ENCODE results near the gene SYPL1. TPM values are rescaled to one million over a fixed set of nuclear protein-coding genes. Genes with fewer than 3 reads are reported as not detected.
A peak's percentile ranks its signal among the peaks of the same experiment; 100 is the strongest.

The SYPL1 gene
- total RNA-seq, 2 experiments from 2014 or later: 51.3 to 52.4 TPM

- Mint-ChIP-seq H3K36me3 (ENCODE audit: low read depth) (peaks cover 3% of the 10 kb centered on the region), H3K27me3 (ENCODE audit: low read depth) (no peaks in the 10 kb centered on the region), H3K27ac (no peak overlapping the region), H3K4me3 (no peak overlapping the region), H3K9me3 (ENCODE audit: insufficient read depth) (no peaks in the 10 kb centered on the region), H3K4me1 (ENCODE audit: low read depth) (peaks cover 44% of the 10 kb centered on the region)
- DNase-seq (no peak), ATAC-seq (no peak)
- ChIA-PET POLR2A (interaction anchor here (0.9 kb wide), 1 partner anchor 47 kb away, joined by 3 read pairs; the partner anchor contains the start of gene SYPL1), CTCF (interaction anchor here (1.3 kb wide), 1 partner anchor 47 kb away, joined by 3 read pairs; the partner anchor contains the start of gene SYPL1)
Measured at GRCh38 chr7:106064771-106065574, 47.1 kb downstream of the SYPL1 start.

GRCh38 chr7:106064316-106064715 lies 47.8 kb downstream of the SYPL1 start:
- ATAC-seq: no peak
- POLR2A ChIA-PET: no interaction called here
- no peak overlapping the region for H3K27ac Mint-ChIP-seq
- no peaks in the 10 kb centered on the region for H3K36me3 Mint-ChIP-seq (ENCODE audit: low read depth)
- H3K27me3 Mint-ChIP-seq (ENCODE audit: low read depth): no peaks in the 10 kb centered on the region
- no peak for DNase-seq
- no peak overlapping the region for H3K4me3 Mint-ChIP-seq
- no peaks in the 10 kb centered on the region for H3K9me3 Mint-ChIP-seq (ENCODE audit: insufficient read depth)
- peaks cover 43% of the 10 kb centered on the region for H3K4me1 Mint-ChIP-seq (ENCODE audit: low read depth)
- CTCF ChIA-PET: no interaction called here

- no peaks in the 10 kb centered on the region for H3K27me3 Mint-ChIP-seq (ENCODE audit: low read depth)
- ChIA-PET POLR2A (no interaction called here), CTCF (interaction anchor here (1.0 kb wide), 1 partner anchor 407 kb away, joined by 3 read pairs; no protein-coding TSS in a partner anchor)
- H3K9me3 Mint-ChIP-seq (ENCODE audit: insufficient read depth): no peaks in the 10 kb centered on the region
- no peak for DNase-seq
- no peaks in the 10 kb centered on the region for H3K36me3 Mint-ChIP-seq (ENCODE audit: low read depth)
- no peak overlapping the region for H3K27ac Mint-ChIP-seq
- H3K4me1 Mint-ChIP-seq (ENCODE audit: low read depth): peaks cover 43% of the 10 kb centered on the region
- ATAC-seq: no peak
- no peak overlapping the region for H3K4me3 Mint-ChIP-seq
Measured at GRCh38 chr7:106063692-106064091, 48.4 kb downstream of the SYPL1 start.

- H3K4me3 Mint-ChIP-seq: no peak overlapping the region
- CTCF ChIA-PET: interaction anchor here (1.0 to 8.2 kb wide), 2 partner anchors 90 to 406 kb away, joined by 3 to 201 read pairs; no protein-coding TSS in a partner anchor
- H3K27ac Mint-ChIP-seq: no peak overlapping the region
- ATAC-seq (no peak), DNase-seq (no peak)
- POLR2A ChIA-PET: no interaction called here
- H3K9me3 Mint-ChIP-seq (ENCODE audit: insufficient read depth): no peaks in the 10 kb centered on the region
- no peaks in the 10 kb centered on the region for H3K27me3 Mint-ChIP-seq (ENCODE audit: low read depth)
- H3K4me1 Mint-ChIP-seq (ENCODE audit: low read depth): peaks cover 46% of the 10 kb centered on the region
- H3K36me3 Mint-ChIP-seq (ENCODE audit: low read depth): no peaks in the 10 kb centered on the region
Measured at GRCh38 chr7:106063024-106063423, 49.1 kb downstream of the SYPL1 start.

- ChIA-PET POLR2A (interaction anchor here (1.2 kb wide), 1 partner anchor 9 kb away, joined by 3 read pairs; no protein-coding TSS in a partner anchor), CTCF (interaction anchor here (1.2 to 8.2 kb wide), 2 partner anchors 9 to 91 kb away, joined by 5 to 201 read pairs; no protein-coding TSS in a partner anchor)
- peaks cover 51% of the 10 kb centered on the region for H3K4me1 Mint-ChIP-seq (ENCODE audit: low read depth)
- ATAC-seq: no peak
- H3K27me3 Mint-ChIP-seq (ENCODE audit: low read depth): no peaks in the 10 kb centered on the region
- no peak overlapping the region for H3K4me3 Mint-ChIP-seq
- no peaks in the 10 kb centered on the region for H3K9me3 Mint-ChIP-seq (ENCODE audit: insufficient read depth)
- DNase-seq: no peak
- peak overlapping the region; percentile 60 for H3K27ac Mint-ChIP-seq
- H3K36me3 Mint-ChIP-seq (ENCODE audit: low read depth): no peaks in the 10 kb centered on the region
Measured at GRCh38 chr7:106062521-106062931, 49.6 kb downstream of the SYPL1 start.

GRCh38 chr7:106062006-106062405 lies 50.1 kb downstream of the SYPL1 start:
- Mint-ChIP-seq H3K27me3 (ENCODE audit: low read depth) (no peaks in the 10 kb centered on the region), H3K36me3 (ENCODE audit: low read depth) (no peaks in the 10 kb centered on the region), H3K4me1 (ENCODE audit: low read depth) (peaks cover 57% of the 10 kb centered on the region), H3K9me3 (ENCODE audit: insufficient read depth) (no peaks in the 10 kb centered on the region), H3K4me3 (no peak overlapping the region), H3K27ac (peak overlapping the region; percentile 60)
- no peak for DNase-seq
- ATAC-seq: no peak
- ChIA-PET CTCF (interaction anchor here (1.0 to 8.2 kb wide), 3 partner anchors 10 to 105 kb away, joined by 3 to 201 read pairs (median 5); no protein-coding TSS in a partner anchor), POLR2A (interaction anchor here (1.2 kb wide), 1 partner anchor 10 kb away, joined by 3 read pairs; no protein-coding TSS in a partner anchor)

- H3K4me1 Mint-ChIP-seq (ENCODE audit: low read depth): peaks cover 60% of the 10 kb centered on the region
- ChIA-PET POLR2A (interaction anchor here (1.2 kb wide), 1 partner anchor 10 kb away, joined by 3 read pairs; no protein-coding TSS in a partner anchor), CTCF (interaction anchor here (1.0 to 8.2 kb wide), 4 partner anchors 11 to 105 kb away, joined by 3 to 201 read pairs (median 4); no protein-coding TSS in a partner anchor)
- no peaks in the 10 kb centered on the region for H3K9me3 Mint-ChIP-seq (ENCODE audit: insufficient read depth)
- no peak overlapping the region for H3K4me3 Mint-ChIP-seq
- no peaks in the 10 kb centered on the region for H3K27me3 Mint-ChIP-seq (ENCODE audit: low read depth)
- no peak overlapping the region for H3K27ac Mint-ChIP-seq
- ATAC-seq (no peak), DNase-seq (no peak)
- H3K36me3 Mint-ChIP-seq (ENCODE audit: low read depth): no peaks in the 10 kb centered on the region
Measured at GRCh38 chr7:106061301-106061979, 50.7 kb downstream of the SYPL1 start.

- ATAC-seq: no peak
- no peak overlapping the region for H3K27ac Mint-ChIP-seq
- H3K27me3 Mint-ChIP-seq (ENCODE audit: low read depth): no peaks in the 10 kb centered on the region
- ChIA-PET POLR2A (no interaction called here), CTCF (interaction anchor here (0.8 to 8.2 kb wide), 6 partner anchors 11 to 107 kb away, joined by 3 to 201 read pairs (median 4); partner anchors contain the start of gene SYPL1)
- H3K4me1 Mint-ChIP-seq (ENCODE audit: low read depth): peaks cover 60% of the 10 kb centered on the region
- DNase-seq: no peak
- no peaks in the 10 kb centered on the region for H3K9me3 Mint-ChIP-seq (ENCODE audit: insufficient read depth)
- no peak overlapping the region for H3K4me3 Mint-ChIP-seq
- H3K36me3 Mint-ChIP-seq (ENCODE audit: low read depth): no peaks in the 10 kb centered on the region
Measured at GRCh38 chr7:106060394-106060920, 51.7 kb downstream of the SYPL1 start.

GRCh38 chr7:106059556-106059955 lies 52.6 kb downstream of the SYPL1 start:
- Mint-ChIP-seq H3K27ac (peak overlapping the region; percentile 30), H3K9me3 (ENCODE audit: insufficient read depth) (no peaks in the 10 kb centered on the region), H3K4me3 (no peak overlapping the region), H3K36me3 (ENCODE audit: low read depth) (no peaks in the 10 kb centered on the region), H3K4me1 (ENCODE audit: low read depth) (peaks cover 60% of the 10 kb centered on the region), H3K27me3 (ENCODE audit: low read depth) (no peaks in the 10 kb centered on the region)
- no peak for ATAC-seq
- no peak for DNase-seq
- ChIA-PET POLR2A (interaction anchor here (0.7 kb wide), 1 partner anchor 178 kb away, joined by 3 read pairs; no protein-coding TSS in a partner anchor), CTCF (interaction anchor here (3.8 to 8.2 kb wide), 3 partner anchors 13 to 104 kb away, joined by 48 to 201 read pairs (median 76); no protein-coding TSS in a partner anchor)

- ATAC-seq: no peak
- H3K27me3 Mint-ChIP-seq (ENCODE audit: low read depth): no peaks in the 10 kb centered on the region
- ChIA-PET POLR2A (interaction anchor here (0.7 to 2.7 kb wide), 3 partner anchors 13 to 179 kb away, joined by 3 to 11 read pairs (median 8); partner anchors contain the start of gene SYPL1), CTCF (interaction anchor here (1.4 to 8.2 kb wide), 8 partner anchors 9 to 105 kb away, joined by 3 to 201 read pairs (median 14); partner anchors contain the start of gene SYPL1)
- no peaks in the 10 kb centered on the region for H3K9me3 Mint-ChIP-seq (ENCODE audit: insufficient read depth)
- H3K36me3 Mint-ChIP-seq (ENCODE audit: low read depth): no peaks in the 10 kb centered on the region
- peaks cover 57% of the 10 kb centered on the region for H3K4me1 Mint-ChIP-seq (ENCODE audit: low read depth)
- no peak overlapping the region for H3K4me3 Mint-ChIP-seq
- H3K27ac Mint-ChIP-seq: no peak overlapping the region
- no peak for DNase-seq
Measured at GRCh38 chr7:106058928-106059324, 53.2 kb downstream of the SYPL1 start.

All from activated CD8-positive, alpha-beta T cell treated with anti-CD3 and anti-CD28 coated beads, Interleukin-2, amount 10 ng/mL, durations not matched to agents 7 days and 5 days (primary cell).